BJ (cell line): Measurements from ENCODE around the gene SPEG. TPM values are rescaled to one million over a fixed set of nuclear protein-coding genes. Genes with fewer than 3 reads are reported as not detected.

Source experiments
- CTCF ChIA-PET: fragments of 350-600 bp; formaldehyde crosslinking; extraction: SDS; loops from one replicate; lab custom pipeline; 2021; ENCODE audit warnings: antibody characterized with exemption, inconsistent platforms; lab: Yijun Ruan, JAX
- POLR2A ChIA-PET: fragments of 300-600 bp; sonication (Branson Sonifier 250); formaldehyde crosslinking; extraction: SDS; loops from one replicate; lab custom pipeline; 2021; ENCODE audit warnings: antibody characterized with exemption; lab: Charles Lee
- DNase-seq: peaks from one replicate; pipeline ENCODE4 v3.0.0-alpha.2; 2011; ENCODE audit warnings: low read depth
- H3K27me3 ChIP-seq: 2 replicates; pipeline ENCODE4 v1.6.0; 2011; ENCODE audit warnings: low read length; ENCODE audit not compliant: control insufficient read depth, insufficient read depth
- H3K36me3 ChIP-seq: 2 replicates; pipeline ENCODE4 v1.5.1; 2011; ENCODE audit warnings: low read length; ENCODE audit not compliant: control insufficient read depth, insufficient read depth
- H3K4me3 ChIP-seq: 2 replicates; pipeline ENCODE4 v1.5.1; 2011; ENCODE audit warnings: low read depth, mild to moderate bottlenecking, control low read depth, low read length
- CTCF ChIP-seq: IDR thresholded peaks from 2 replicates; pipeline ENCODE4 v1.5.1; 2011; ENCODE audit warnings: low read depth, mild to moderate bottlenecking, control low read depth, inconsistent platforms, low read length, moderate library complexity; ENCODE audit not compliant: insufficient read depth
- polyA plus RNA-seq: library from polyadenylated mRNA; depleted of rRNA; stranded (reverse); fragments of >200 nt; gene quantifications from 2 replicates; pipeline ENCODE4 v1.2.3, GENCODE V29; 2011

SPEG gene
- polyA plus RNA-seq, 1 experiment = 69.9 TPM

GRCh38 chr2:219446689-219447088 is 12.0 kb downstream of the SPEG start:
- TF ChIP-seq CTCF = no peak
- Histone ChIP-seq H3K36me3 (peaks cover 22% of the 10 kb centered on the region), H3K27me3 (no peaks in the 10 kb centered on the region), H3K4me3 (no peak overlapping the region)
- CTCF ChIA-PET = interaction anchor here (0.7 to 1.5 kb wide), 10 partner anchors 10 to 152 kb away, joined by 3 to 8 read pairs (median 4); a partner anchor contains a TSS
- POLR2A ChIA-PET = interaction anchor here (0.6 kb wide), 1 partner anchor 44 kb away, joined by 4 read pairs; no protein-coding TSS in a partner anchor
- DNase-seq = no peak

GRCh38 chr2:219447242-219448098 is 12.8 kb downstream of the SPEG start:
- ChIA-PET POLR2A (no interaction called here), CTCF (interaction anchor here (0.7 to 1.5 kb wide), 9 partner anchors 10 to 153 kb away, joined by 3 to 8 read pairs (median 3); a partner anchor contains a TSS)
- no peaks in the 10 kb centered on the region for H3K27me3 ChIP-seq
- TF ChIP-seq CTCF = no peak
- H3K4me3 ChIP-seq = no peak overlapping the region
- peaks cover 22% of the 10 kb centered on the region for H3K36me3 ChIP-seq
- no peak for DNase-seq

GRCh38 chr2:219448099-219448775 is 13.6 kb downstream of the SPEG start:
- no peak for TF ChIP-seq CTCF
- peaks cover 22% of the 10 kb centered on the region for H3K36me3 ChIP-seq
- no peak overlapping the region for H3K4me3 ChIP-seq
- no peaks in the 10 kb centered on the region for H3K27me3 ChIP-seq
- POLR2A ChIA-PET = no interaction called here
- CTCF ChIA-PET = no interaction called here
- no peak for DNase-seq

GRCh38 chr2:219448776-219449341 is 14.2 kb downstream of the SPEG start:
- H3K27me3 ChIP-seq = no peaks in the 10 kb centered on the region
- POLR2A ChIA-PET = no interaction called here
- TF ChIP-seq CTCF = no peak
- no peak for DNase-seq
- no peak overlapping the region for H3K4me3 ChIP-seq
- H3K36me3 ChIP-seq = peaks cover 17% of the 10 kb centered on the region
- CTCF ChIA-PET = interaction anchor here (1.4 to 2.7 kb wide), 2 partner anchors 10 to 27 kb away, joined by 4 to 7 read pairs; no protein-coding TSS in a partner anchor
